UCSD-AML1 (cell line): Measurements from ENCODE around the gene DGKB.

Source experiments
- DNase-seq: peaks from one replicate; lab custom pipeline; 2025; ENCODE audit not compliant: unreplicated experiment; lab: John Stamatoyannopoulos, UW

Gene DGKB

DNA sequence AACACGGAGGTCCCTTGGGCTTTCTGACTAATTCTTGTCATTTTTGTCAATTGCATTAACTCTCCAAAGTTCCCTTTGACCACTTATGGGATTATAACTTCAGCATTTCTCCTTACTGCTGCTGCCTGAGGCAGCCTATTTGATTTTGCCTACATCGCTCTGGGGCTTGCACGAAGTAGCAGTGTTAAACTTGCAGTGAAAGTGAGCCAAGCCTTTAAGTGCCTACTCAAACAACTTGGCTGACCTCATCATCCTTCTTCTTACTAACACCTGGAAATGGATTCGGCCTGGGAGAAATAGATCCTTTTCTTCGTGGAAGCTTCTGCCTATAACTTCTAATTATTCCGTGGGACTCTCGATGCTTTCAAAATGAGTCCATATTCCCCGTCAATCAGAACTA lies 76.6 kb downstream of the DGKB start:
- no peak for DNase-seq

DNA sequence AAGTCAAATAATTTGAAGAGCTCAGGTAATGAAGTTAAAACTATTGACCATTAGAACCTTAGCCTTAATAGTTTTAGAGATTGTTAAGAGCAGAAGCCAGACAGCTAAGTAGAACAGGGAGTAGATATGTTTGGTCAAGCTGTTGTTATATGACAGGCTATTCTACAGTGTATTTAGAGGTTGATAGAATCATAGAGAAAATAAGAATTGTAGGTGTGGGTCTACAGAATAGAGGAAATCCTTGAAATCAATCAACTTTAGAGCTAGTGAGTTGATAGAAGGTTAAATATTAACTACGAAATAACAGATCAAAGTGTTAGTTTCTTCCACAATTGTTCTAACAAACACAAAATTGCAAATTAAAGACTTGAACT lies 80.1 kb downstream of the DGKB start:
- no peak for DNase-seq

DNA sequence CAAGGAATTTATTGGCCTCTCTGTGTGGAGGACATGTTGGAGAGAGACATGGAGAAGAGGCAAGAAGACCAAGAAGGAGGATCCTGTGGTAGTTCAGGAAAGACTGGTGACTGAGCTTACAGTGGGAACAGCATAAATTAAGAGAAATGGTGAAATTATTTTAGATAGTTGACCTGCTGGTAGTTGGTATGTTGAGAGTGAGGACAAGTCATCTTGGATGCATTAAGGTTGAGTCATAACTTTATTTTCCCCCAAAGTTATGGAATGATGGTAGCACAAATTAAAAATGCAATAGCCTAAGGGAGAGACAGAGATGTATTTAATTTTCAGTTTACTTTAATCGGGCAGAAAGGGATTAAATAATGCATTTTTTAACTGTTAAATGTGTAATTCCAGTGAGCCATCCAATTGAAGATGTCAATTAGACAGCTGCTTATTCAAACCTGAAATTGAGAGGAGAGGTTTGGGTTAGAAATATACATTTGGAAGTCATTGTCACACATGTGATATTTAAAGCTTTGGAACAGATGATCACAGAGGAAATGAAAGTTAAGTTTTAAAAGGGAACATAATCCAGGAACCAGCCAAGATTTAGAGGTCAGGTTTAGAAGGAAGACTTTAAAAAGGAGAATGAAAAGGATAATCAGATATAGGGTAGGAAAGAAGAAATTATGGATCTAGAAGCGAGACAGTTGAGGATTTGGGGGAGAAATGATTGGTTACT lies 80.6 kb downstream of the DGKB start:
- no peak for DNase-seq

DNA sequence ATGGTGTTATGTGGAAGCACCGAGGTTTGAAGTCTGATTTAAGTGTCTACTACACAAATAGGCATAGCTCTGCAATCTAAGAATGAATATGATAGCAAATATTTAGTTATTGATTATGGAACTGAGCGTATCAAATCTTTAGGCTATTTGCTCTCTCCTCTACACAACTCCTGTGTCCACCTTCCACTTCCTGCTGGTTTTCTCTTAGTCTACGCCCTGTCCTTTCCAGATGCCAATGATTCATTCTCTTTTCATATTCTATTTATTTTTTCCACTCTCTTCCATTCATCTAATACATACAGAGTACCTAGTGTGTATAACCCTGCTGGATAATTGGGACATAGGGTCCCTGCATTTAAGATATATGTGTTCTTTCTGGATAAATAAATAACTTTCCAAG lies 83.7 kb downstream of the DGKB start:
- DNase-seq, result no peak

DNA sequence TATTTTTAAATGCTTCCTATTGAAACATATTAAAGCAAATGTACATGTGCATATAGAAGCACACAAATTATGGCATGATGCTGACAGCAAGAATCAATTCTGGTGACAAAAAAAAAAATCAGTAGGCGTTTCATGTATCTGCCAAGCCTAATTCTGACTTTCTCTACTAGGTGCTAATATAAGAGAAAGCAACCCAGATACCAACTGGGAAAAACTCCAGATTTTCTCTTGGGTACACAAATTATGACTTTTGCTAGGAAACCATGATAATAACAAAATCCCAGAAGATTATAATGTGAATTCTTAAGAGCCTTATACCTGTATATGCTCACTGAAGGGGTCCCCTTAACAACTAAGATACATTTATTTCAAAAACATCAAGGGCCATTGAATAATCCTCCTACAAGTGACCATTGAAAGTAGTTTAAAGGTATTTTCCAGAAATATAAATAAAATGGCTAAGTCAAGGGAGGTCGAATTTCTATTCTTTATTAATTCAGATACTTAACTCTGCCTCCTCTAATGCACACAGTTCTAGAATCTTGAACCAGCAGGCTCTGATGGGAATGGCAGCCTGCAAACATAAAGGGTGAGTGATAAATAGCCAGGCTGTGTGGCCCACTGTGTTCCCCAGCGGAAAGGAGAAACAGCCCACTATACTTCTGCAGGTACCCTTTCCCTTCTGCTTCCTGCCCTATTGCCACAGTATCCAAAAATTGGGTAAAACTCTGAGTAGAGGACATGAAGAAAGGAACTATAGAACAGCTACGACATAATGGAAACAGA lies 84.5 kb downstream of the DGKB start:
- no peak for DNase-seq

DNA sequence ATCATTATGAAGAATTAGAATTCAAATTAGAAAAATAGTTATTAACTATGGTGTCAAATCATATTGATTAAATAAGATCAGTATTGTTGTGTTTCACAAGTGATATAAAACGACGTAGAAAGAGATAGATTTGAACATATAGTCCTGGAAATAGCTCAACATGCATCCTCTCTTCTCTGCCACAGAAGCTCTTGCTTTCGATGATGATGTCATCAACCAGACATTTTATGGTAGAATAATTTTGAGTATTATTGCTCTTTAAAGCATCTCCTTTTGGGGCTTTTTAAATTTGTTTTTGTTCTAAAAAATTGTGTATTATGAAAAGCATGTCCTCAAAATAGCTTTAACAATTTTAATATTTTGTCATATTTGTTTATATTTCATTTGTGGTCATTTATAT lies 95.0 kb downstream of the DGKB start:
- DNase-seq, result no peak

DNA sequence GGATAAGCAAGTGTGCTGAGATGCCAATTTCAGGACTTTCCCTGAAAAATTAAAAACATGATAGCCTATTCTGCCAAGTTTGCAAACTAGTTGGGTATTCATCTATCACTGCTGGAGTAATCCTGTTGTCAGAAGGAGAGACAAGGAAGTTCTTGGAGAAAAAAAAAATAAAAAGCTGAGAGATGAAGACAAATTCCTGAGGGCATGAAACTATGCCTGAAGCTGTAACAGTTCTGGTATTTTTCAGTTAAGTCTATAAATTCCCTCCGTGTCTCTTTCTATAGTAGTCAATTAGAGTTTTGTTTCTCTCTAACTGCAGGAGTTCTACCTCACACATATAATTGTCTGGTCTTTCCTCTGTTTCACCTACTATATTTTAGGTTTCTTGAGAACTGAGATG lies 95.7 kb downstream of the DGKB start:
- no peak for DNase-seq

DNA sequence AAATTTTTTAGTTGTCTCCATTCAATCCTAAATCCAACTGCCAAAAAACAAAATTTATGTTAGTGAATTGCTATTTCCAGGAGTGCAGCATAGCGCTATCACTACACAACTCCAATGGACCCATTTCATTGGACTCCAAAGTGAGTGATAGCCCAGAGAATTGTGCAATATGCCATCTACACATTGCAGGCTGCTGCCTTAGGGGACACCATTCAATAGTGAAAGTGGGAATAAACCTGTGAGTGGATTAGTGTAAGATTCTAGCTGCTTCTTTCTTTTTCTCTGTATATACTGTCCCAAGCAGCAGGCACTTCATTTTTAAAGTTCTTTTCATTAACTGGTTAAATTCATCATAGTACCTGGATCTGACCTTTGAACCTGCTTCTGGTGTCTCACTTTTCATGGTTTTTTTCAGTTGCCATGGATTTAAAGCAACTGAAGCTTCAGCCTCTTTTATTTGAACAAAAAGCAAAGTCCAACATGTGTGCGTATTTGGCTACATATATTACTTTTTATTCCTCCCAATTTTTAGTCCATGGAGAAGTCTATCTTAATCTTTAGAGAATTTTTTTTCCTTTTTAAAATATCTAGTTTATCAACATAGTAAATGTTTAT lies 97.3 kb downstream of the DGKB start:
- no peak for DNase-seq

DNA sequence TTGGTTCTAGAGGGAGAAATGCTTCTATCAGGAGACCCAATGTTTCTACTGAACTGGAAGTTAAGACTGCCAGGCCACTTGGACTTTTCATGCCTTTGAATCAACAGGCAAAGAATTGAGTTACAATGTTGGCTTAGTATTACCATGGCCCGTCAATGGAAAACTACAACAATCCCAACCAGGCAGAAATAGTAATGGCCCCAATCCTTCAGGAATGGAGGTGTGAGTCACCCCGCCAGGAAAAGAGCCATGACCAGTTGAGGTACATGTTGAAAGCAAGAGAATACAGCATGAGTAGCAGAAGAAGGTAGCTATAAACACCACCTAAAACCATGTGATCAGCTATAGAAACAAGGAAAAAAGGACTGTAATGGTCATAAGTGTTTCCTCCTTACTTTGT lies 101.9 kb downstream of the DGKB start:
- DNase-seq, result no peak

DNA sequence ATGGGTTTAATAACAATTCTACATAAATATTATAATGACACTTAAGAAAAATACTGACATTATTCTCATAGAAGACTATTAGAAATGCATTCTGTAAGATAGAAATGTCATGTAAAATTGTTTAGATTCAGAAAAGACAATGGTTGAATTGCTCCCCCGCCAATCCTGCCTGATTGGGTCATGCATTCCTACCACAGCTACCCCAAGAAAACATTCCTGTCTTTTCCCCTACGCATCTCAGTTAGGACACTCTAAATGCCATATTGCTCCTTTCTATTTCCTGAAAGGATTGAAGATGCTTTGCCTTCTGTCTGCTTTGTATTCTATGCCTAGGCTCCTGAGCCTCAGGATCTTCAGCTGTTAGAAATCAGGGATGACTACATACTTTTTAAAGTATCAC lies 109.4 kb downstream of the DGKB start:
- no peak for DNase-seq

DNA sequence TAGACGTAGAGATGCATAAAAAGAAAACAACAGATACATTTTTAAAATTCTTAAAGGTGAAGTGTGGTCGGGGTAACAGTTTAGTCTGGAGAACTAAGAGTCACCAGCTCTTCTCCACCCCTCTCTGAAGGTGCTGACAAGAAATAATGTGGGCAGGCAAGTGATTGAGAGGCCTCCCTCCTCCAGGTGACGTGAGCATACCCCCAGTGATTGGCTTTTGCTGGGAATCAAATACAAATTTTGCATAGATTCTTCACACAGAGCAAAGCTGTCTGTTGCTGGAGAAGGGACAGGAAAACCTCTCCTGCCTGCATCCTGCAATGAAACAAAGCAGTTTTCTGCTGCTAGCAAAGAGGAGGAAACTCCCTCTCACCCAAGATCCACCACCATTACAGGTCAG lies 115.0 kb downstream of the DGKB start:
- no peak for DNase-seq

DNA sequence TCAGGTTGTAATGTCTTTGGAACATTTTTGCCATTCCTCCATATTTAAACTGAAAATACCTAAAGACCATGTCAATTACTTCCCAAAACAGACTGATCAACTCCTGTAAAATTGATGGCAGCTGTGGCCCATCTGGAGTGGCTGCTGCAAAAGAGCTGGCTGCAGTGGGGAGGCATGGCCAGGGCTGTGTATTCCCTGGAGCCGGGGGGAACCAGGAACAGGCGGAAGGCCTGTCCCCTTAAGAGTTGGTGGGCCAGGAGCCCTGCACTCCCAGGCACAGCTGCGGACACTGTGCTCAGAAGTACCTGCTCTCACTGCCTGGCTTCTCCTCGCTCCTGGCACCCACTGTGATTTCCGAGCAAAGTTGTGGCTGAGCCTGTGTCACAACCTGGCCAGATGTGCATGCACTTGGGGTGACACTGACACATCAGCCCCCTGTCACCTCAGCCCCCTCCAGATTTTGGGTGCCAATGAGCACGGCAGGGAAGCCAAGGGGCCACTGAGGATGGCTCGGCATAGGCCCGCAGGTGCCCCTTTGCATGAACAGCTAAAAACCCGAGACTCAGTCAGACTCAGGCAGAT lies 116.1 kb downstream of the DGKB start:
- no peak for DNase-seq

DNA sequence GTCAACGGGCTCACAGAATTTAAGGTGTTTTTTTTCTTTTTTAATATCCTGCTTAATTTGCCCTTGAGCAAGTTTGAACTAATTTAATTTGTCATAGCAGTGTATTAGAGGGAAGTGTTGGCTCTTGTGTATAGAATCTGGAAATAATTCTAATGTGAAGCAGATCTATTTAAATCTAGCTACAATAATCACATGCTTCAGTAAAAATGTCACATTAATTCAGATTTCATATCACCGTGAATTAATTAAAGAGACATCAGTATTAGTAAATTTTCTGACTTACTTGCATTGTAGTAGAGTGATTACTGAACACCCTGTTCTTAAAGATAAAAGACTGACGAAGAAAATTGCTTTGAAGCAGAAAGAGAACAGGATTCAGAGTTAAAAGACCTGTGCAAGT lies 124.7 kb downstream of the DGKB start:
- DNase-seq, result no peak

DNA sequence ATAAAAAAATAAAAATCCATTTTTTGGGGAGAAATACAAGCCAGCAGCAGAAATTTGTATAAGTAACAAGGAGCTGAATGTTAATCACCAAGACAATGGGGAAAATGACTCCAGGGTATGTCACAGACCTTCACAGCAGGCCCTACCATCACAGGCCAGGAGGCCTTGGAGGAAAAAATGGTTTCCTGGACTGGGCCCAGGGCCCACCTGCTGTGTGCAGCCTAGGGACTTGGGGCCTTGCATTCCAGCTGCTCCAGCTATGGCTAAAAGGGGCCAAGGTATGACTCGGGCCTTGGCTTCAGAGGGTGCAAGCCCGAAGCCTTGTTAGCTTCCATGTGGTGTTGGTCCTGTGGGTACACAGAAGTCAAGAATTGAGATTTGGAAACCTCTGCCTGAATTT lies 126.3 kb downstream of the DGKB start:
- no peak for DNase-seq

DNA sequence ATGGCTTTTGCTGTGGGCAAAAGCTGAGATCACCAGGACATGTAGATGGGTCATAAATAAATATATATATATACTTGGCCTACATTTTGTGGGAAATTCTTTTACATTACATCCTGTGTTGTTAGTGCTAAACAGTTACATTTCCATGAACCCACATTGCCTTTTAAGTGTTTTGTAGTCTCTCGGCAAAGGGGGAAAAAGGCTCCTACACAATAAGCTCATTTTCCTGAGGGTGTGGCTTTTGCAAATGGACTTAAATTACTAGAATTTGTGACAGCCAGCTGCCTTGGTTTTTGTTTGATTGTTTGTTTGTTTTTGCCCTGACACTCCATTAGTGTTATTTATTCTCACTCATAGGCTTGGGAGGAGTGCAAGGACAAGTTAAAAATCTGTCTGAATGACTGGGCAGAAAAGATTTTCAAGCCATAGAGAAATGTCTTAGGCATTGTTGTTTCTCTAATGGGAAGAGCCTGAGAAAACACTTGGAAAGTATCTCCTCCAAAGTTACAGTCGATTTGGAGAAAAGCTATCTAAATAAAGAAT lies 128.8 kb downstream of the DGKB start:
- DNase-seq, result no peak

DNA sequence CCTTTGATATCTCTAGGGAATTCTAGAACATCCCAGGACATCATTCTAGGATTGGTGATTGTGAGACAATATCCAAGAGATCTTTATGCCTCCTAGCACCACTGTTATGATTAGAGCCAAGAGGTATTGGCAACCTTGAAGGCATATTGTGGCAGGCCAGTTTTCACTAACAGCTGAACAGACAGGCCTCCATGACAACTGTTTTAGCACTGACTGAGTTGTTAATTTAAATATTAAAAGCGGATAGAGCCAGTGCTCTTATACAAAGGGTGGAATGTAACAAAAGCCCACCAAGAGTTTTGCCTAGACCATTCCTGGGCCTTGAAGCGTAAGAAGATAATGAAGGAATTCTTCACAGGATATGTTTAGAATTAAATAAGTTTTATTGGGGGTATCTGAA lies 131.9 kb downstream of the DGKB start:
- DNase-seq, result no peak

DNA sequence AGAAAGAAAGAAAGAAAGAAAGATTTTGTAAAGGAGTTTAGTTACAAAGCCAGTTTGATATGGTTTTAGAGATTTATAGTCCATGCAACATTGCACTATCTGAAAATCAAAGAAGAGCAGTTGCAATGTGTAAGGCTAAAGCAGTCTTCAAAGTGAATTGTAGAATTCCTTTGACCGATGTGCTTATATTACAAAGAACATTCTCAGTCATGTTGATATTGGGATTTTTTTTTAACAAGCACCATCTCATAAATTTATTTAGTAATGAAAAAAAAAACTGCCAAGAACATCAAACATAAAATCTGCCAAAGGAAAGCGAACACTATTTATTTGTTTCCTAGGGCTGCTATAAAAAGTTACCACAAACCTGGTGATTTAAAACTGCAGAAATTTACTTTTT lies 133.3 kb downstream of the DGKB start:
- DNase-seq, result no peak

DNA sequence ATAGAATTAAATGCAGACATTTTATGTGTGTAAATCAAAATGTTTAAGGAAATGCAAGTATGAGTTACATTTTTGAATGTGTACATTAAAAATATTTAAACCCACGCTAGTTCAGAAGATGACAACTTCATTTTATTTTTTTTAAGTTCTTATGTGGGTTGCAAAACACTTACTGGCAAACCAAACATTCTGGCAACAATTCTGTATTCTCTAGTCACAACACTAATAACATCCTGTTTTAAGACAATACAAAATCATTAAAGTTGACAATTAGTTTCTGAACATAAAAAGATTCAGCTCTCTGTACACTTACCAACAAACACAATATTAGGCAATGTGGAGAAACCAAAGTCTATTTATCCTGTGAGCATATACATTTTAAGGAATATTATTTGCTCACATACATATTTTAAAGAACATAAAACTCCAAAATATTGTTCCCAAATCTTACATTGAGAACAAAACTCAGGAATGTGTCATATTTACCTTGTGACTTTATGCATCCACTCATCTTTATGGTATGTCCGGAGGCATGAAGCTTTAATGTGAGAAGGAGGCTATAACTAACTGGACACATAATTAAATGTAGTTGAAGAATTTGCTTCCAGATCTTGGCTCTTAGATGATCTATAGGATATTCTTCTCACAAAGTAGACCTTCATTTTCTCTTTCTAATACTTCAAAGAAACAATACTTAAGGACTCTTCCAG lies 134.7 kb downstream of the DGKB start:
- DNase-seq, result no peak

DNA sequence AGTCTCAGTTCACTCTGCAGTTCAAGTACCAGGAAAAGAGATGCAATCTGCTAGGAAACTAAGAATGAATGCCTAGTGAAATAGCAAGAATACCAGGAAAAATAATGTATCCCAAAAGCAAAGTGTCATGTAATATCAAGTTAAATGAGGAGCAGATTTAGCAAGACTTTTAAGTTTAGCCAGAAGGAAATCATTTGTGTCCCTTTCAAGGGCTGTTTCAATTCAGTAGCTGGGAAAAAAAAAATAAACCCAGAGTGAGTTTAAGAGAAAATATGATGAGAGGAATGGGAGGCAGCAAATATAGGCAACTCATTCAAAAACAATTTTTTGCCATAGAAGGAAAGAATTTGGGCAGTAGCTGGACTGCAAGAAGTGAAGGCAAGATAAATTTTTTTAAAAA lies 135.8 kb downstream of the DGKB start:
- DNase-seq, result no peak

DNA sequence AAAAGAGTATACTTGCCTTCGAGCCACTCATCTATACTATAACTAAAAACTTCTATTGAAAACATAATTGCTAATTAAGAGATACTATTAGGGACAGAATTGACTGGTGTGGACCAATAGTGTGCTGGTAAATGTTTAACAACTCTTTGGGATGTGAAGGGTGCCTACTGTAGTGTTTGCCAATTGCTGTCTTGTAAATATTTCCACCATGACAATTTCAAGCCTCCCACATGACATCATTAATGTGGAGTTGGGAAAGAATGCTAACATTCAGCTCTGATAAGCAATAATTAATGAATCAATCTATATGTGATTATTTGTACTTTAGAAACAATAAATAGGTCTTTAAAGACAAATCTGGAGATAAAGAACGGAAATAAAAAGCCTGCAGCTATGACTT lies 136.8 kb downstream of the DGKB start:
- no peak for DNase-seq

DNA sequence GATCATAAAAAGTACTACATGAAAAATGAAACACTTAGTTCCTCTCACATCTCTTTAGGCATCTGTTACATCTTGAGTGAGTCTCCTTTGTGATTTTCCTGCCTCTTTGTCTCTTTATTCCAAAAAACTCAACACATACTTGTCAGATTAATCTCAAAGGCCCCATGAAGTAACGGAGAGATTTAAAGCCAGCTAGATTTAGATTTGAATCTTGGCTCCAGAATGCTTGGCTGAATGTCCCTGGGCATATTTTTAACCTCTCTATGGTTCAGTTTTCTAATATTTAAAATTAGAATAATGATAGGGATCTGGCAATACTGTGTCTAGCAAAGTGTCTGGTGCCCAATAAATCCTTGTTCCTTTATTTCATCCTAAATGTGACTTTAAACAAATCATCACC lies 140.0 kb downstream of the DGKB start:
- no peak for DNase-seq
